Loucy (cell line): ENCODE measurements around the gene TPD52L1.

Experiments used
- EZH2phosphoT487 ChIP-seq: fragments of 200-600 bp; IDR thresholded peaks from 2 replicates; pipeline ENCODE4 v1.6.1; 2018; ENCODE audit warnings: antibody characterized with exemption, mild to moderate bottlenecking, moderate library complexity, borderline replicate concordance
- TF ChIP-seq, protein P1 (sequence below): fragments of 200-600 bp; sonication (generic); conservative IDR thresholded peaks from 2 replicates; pipeline ENCODE4 v1.5.1; 2014; ENCODE audit warnings: mild to moderate bottlenecking, antibody characterized with exemption, low read length

DNA sequence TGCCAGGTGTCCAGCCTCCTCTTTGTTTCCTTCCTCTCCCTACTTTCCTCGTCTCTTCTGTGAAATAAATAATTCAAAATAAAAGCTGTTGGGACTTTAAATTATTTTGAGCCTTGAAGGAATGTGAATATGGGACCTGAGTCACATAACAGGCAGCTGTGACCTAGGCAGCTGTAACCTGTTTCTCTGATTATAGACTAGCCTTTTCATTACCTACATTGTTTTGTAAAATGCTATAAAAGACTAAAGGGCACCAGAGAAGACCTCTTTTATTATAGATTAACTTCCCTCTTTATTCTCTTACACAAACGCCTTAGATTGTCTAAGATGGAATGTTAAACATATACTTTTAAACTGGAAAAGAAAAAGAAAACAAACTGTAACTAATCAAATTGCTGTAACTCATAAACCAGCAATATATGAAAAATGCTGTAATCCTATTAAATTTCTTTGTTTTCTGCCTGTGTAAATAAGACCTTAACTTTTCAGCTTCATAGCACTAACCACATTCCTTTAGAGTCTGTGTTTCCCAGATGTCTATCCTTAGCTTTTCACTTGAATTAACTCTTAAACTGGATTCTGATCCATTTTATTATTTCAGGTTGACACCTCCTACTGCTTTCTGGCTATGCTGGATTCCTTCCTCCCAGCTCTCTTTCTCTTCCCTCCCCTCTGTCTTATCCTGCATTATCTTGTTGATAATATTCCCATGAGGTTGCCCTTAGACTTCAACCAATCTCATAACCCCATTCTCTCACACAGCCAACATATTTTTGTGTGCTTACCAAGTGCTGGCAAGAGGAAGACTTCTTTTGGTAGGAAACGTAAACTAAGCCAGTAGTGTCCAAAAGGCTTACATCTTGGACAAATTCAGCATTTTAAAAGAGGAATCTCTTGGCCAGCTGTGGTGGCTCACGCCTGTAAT is 69.2 kb downstream of the TPD52L1 start:
- TF ChIP-seq, protein P1, sequence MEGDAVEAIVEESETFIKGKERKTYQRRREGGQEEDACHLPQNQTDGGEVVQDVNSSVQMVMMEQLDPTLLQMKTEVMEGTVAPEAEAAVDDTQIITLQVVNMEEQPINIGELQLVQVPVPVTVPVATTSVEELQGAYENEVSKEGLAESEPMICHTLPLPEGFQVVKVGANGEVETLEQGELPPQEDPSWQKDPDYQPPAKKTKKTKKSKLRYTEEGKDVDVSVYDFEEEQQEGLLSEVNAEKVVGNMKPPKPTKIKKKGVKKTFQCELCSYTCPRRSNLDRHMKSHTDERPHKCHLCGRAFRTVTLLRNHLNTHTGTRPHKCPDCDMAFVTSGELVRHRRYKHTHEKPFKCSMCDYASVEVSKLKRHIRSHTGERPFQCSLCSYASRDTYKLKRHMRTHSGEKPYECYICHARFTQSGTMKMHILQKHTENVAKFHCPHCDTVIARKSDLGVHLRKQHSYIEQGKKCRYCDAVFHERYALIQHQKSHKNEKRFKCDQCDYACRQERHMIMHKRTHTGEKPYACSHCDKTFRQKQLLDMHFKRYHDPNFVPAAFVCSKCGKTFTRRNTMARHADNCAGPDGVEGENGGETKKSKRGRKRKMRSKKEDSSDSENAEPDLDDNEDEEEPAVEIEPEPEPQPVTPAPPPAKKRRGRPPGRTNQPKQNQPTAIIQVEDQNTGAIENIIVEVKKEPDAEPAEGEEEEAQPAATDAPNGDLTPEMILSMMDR: no peak
- no peak for TF ChIP-seq EZH2phosphoT487
